ENCODE measurements around the gene AIG1.
"Not testable (repeated sequence)": the region's sequence is repeated elsewhere in the genome, so short reads cannot be mapped to it uniquely, and the experiment has no call there.

DNA sequence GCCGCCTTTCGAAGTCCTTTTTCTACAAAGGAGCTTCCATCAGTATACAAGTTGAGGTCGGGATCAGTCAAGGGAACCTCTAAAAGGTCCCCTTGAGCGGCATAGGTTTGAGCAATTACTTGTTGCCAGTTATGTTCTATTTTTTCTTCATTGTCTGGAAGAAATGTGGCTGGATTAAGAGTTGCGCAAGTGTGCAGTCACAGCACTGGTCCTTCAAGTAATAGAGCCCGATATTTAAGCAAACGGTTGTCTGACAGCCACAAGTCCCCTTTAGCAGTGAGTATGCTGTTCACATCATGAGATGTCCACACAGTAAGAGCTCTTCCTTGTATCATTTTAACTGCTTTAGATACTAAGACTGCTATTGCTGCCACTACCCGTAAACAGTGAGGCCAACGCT lies 21.6 kb downstream of the AIG1 start:
- not testable (repeated sequence) for TF ChIP-seq CTCF, POLR2AphosphoS5 (IDR thresholded peaks at IDR 0.05)
